Spleen (tissue), 11 donors: ENCODE data around the gene PCDHGB1. TPM values are rescaled to one million over a fixed set of nuclear protein-coding genes. Genes with fewer than 3 reads are reported as not detected.
"Not testable (repeated sequence)": the region's sequence is repeated elsewhere in the genome, so short reads cannot be mapped to it uniquely, and the experiment has no call there.

Experiments
- DNase-seq: peaks from one replicate; pipeline ENCODE4 v3.0.0-alpha.2; 2020
- H3K27ac ChIP-seq, 8 donors: fragments of 200-600 bp; sonication (generic) in 7 of 8; 1 replicate in 4 of 8; 2 replicates in 4 of 8; pipeline versions ENCODE4 v1.5.0 to v1.8.0; 2016 to 2021; ENCODE audit warnings: inconsistent platforms in 4 of 8, mild to moderate bottlenecking in 4 of 8, moderate library complexity in 1 of 8
- H3K27me3 ChIP-seq, 7 donors: fragments of 200-600 bp; sonication (generic) in 6 of 7; replicated peaks in 1 of 7; 1 replicate in 4 of 7; 2 replicates in 3 of 7; pipeline versions ENCODE4 v1.5.0 to v1.8.0; 2016 to 2021; ENCODE audit warnings: inconsistent platforms in 3 of 7, mild to moderate bottlenecking in 1 of 7
- H3K36me3 ChIP-seq, 6 donors: fragments of 200-600 bp; sonication (generic) in 5 of 6; 1 replicate in 4 of 6; 2 replicates in 2 of 6; pipeline versions ENCODE4 v1.5.0 to v1.8.0; 2016 to 2021; ENCODE audit warnings: inconsistent platforms in 2 of 6
- H3K4me1 ChIP-seq, 6 donors: fragments of 200-600 bp; sonication (generic) in 5 of 6; 1 replicate in 3 of 6; 2 replicates in 3 of 6; pipeline versions ENCODE4 v1.5.0 to v1.8.0; 2016 to 2021; ENCODE audit warnings: inconsistent platforms in 3 of 6
- H3K4me3 ChIP-seq, 8 donors: fragments of 200-600 bp; sonication (generic) in 7 of 8; 1 replicate in 4 of 8; 2 replicates in 4 of 8; pipeline versions ENCODE4 v1.5.0 to v1.8.0; 2016 to 2021; ENCODE audit warnings: inconsistent platforms in 4 of 8, mild to moderate bottlenecking in 4 of 8, moderate library complexity in 2 of 8
- H3K9me3 ChIP-seq, 8 donors: fragments of 200-600 bp; sonication (generic) in 7 of 8; 1 replicate in 4 of 8; 2 replicates in 4 of 8; pipeline versions ENCODE4 v1.5.0 to v1.8.0; 2016 to 2021; ENCODE audit warnings: inconsistent platforms in 4 of 8
- CTCF ChIP-seq, 11 experiments: fragments of 200-600 bp in 7 of 11; fragments of 450-650 bp in 4 of 11; sonication (generic) in 4 of 11; IDR thresholded peaks in 8 of 11; conservative IDR thresholded peaks in 3 of 11; 1 replicate in 7 of 11; 2 replicates in 4 of 11; pipeline versions ENCODE4 v1.4.0 to v1.8.0; 2016 to 2021; ENCODE audit warnings: antibody characterized with exemption in 11 of 11, inconsistent platforms in 4 of 11, mild to moderate bottlenecking in 1 of 11
- POLR2A ChIP-seq, 3 donors: fragments of 450-650 bp; IDR thresholded peaks; one replicate each; pipeline ENCODE4 v1.5.1; 2017; ENCODE audit warnings: antibody characterized with exemption in 3 of 3, mild to moderate bottlenecking in 1 of 3
- POLR2AphosphoS5 ChIP-seq, 3 donors: sonication (generic); formaldehyde crosslinking; IDR thresholded peaks; one replicate each; pipeline ENCODE4 v1.5.1; 2017; ENCODE audit warnings: antibody characterized with exemption in 3 of 3
- WGBS, 5 donors: extraction: QIAGEN DNeasy Blood & Tissue Kit in 3 of 5; methylation state at CpG; one replicate each; pipeline versions ENCODE4 v1.1.5 to v1.1.7; 2013 to 2018; 5-methylcytosine and 5-hydroxymethylcytosine counted together
- intact Hi-C: fragments of 100-400 bp; cut with DNase I; formaldehyde crosslinking; loops from one replicate; pipeline ENCODE4 v1.15.0; 2023; ENCODE audit warnings: low total_unique reads
- polyA plus RNA-seq, 3 donors: library from polyadenylated mRNA; stranded (reverse); fragments of 200-250 nt; gene quantifications; one replicate each; pipeline ENCODE4 v1.2.1, GENCODE V29; 2013
- total RNA-seq, 7 donors: library from RNA; depleted of rRNA in 3 of 7; stranded (reverse); fragments of >200 nt in 3 of 7; fragmentation: NEBNext Ultra II Directional in 4 of 7; extraction: Animal tissue kit (Norgen Biotek cat#: 25700) in 4 of 7; gene quantifications; one replicate each; pipeline versions ENCODE4 v1.1.0 to v1.2.1, GENCODE V29; 2016 to 2021
- donor health status: healthy with polysubstance abuse.
- donor health status: DM: no; HTN: no; CAD: no; lungs with moderate emphysema.
- donor health status: DM: no; HTN: no; CAD: no.
- donor health status: Bipolar disorder and iron deficiency.
- donor health status: healthy.
- donor health status: DM: no; HTN: no; CAD: no.
- donor health status: DM: yes; HTN: yes; CAD: no.

Gene PCDHGB1
- total and polyA plus RNA-seq, 10 donors: 0.04 to 3.7 (median 1.5) TPM; not detected in 1

GRCh38 chr5:141343953-141344463, 5.9 kb upstream of the PCDHGB1 start:
- TF ChIP-seq POLR2A (IDR thresholded peaks at IDR 0.05) (no peak), POLR2AphosphoS5 (IDR thresholded peaks at IDR 0.05) (no peak), CTCF (IDR thresholded peaks at IDR 0.05 in 8 of 11, conservative IDR thresholded peaks at IDR 0.05 in 3 of 11) (no peak)
- DNase-seq: no peak
- Histone ChIP-seq H3K27ac (no peak overlapping the region), H3K27me3 (peaks cover 0 to 100% (median 7%) of the 10 kb centered on the region in 7 donors), H3K9me3 (peaks cover 0 to 100% (median 94%) of the 10 kb centered on the region in 8 donors), H3K36me3 (no peaks in the 10 kb centered on the region), H3K4me3 (peak overlapping the region in 2 of 8 donors; percentile 10 to 42), H3K4me1 (no peaks in the 10 kb centered on the region)
- intact Hi-C loops: no loop called here
- WGBS, 5 donors: 29 to 42% (median 32%) methylated on average over 31 of the region's 31 CpGs

GRCh38 chr5:141345327-141345726, 4.6 kb upstream of the PCDHGB1 start:
- H3K36me3 ChIP-seq: no peaks in the 10 kb centered on the region
- peaks cover 0 to 97% (median 8%) of the 10 kb centered on the region in 7 donors for H3K27me3 ChIP-seq
- WGBS, 5 donors: 36 to 50% (median 39%) methylated on average over 13 to 20 of the region's 20 CpGs
- H3K27ac ChIP-seq: no peak overlapping the region
- intact Hi-C loops: no loop called here
- DNase-seq: no peak
- H3K4me1 ChIP-seq: no peaks in the 10 kb centered on the region
- no peak overlapping the region for H3K4me3 ChIP-seq
- TF ChIP-seq POLR2AphosphoS5 (IDR thresholded peaks at IDR 0.05) (no peak), POLR2A (IDR thresholded peaks at IDR 0.05) (no peak), CTCF (IDR thresholded peaks at IDR 0.05 in 8 of 11, conservative IDR thresholded peaks at IDR 0.05 in 3 of 11) (no peak)
- peaks cover 0 to 98% (median 93%) of the 10 kb centered on the region in 8 donors for H3K9me3 ChIP-seq

- peaks cover 0 to 97% (median 13%) of the 10 kb centered on the region in 7 donors for H3K27me3 ChIP-seq
- H3K36me3 ChIP-seq, DNase-seq, intact Hi-C loops, H3K4me1 ChIP-seq, H3K4me3 ChIP-seq, H3K27ac ChIP-seq: not testable (repeated sequence)
- 36 to 66% (median 41%) methylated on average over 7 to 27 of the region's 35 CpGs for WGBS, 5 donors
- H3K9me3 ChIP-seq: peaks cover 0 to 98% (median 93%) of the 10 kb centered on the region in 8 donors
These were observed 3.9 kb upstream of the PCDHGB1 start for GRCh38 chr5:141346017-141346416.

- peaks cover 0 to 99% (median 83%) of the 10 kb centered on the region in 8 donors for H3K9me3 ChIP-seq
- no peak overlapping the region for H3K4me3 ChIP-seq
- H3K36me3 ChIP-seq: no peaks in the 10 kb centered on the region
- H3K27ac ChIP-seq: no peak overlapping the region
- DNase-seq: no peak
- TF ChIP-seq POLR2A (IDR thresholded peaks at IDR 0.05) (no peak), CTCF (IDR thresholded peaks at IDR 0.05 in 8 of 11, conservative IDR thresholded peaks at IDR 0.05 in 3 of 11) (no peak), POLR2AphosphoS5 (IDR thresholded peaks at IDR 0.05) (no peak)
- no peaks in the 10 kb centered on the region for H3K4me1 ChIP-seq
- peaks cover 0 to 95% (median 23%) of the 10 kb centered on the region in 7 donors for H3K27me3 ChIP-seq
- WGBS, 5 donors: 36 to 50% (median 45%) methylated on average over 12 to 34 of the region's 36 CpGs
- intact Hi-C loops: no loop called here
These were observed 1.7 kb downstream of the PCDHGB1 start for GRCh38 chr5:141351591-141351990.
